Measurements from ENCODE around the gene RASGRF2.

DNA sequence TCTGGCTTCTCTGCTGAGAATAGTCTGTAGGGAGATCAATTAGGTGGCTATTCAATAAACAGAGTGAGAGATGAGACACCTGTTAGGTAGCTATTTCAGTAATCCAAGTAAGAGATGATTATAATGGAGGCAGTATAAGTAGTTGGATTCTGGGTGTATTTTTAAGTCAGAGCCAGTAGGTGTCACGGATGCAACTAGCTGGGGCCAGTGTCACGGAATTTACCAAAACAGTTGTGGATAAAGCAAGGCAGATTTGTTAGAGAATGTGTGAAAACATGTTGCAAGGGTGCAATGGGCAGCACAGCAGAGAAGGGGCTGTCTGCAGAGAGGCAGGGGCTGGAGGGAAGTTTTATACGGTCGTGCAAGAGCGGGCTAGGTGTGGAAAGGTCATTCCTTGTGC lies 114.9 kb downstream of the RASGRF2 start:
- TF ChIP-seq, protein P1, sequence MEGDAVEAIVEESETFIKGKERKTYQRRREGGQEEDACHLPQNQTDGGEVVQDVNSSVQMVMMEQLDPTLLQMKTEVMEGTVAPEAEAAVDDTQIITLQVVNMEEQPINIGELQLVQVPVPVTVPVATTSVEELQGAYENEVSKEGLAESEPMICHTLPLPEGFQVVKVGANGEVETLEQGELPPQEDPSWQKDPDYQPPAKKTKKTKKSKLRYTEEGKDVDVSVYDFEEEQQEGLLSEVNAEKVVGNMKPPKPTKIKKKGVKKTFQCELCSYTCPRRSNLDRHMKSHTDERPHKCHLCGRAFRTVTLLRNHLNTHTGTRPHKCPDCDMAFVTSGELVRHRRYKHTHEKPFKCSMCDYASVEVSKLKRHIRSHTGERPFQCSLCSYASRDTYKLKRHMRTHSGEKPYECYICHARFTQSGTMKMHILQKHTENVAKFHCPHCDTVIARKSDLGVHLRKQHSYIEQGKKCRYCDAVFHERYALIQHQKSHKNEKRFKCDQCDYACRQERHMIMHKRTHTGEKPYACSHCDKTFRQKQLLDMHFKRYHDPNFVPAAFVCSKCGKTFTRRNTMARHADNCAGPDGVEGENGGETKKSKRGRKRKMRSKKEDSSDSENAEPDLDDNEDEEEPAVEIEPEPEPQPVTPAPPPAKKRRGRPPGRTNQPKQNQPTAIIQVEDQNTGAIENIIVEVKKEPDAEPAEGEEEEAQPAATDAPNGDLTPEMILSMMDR (IDR thresholded peaks at IDR 0.05; ENCODE audit: low read depth, low read length) = no peak
- TF ChIP-seq MYC (IDR thresholded peaks at IDR 0.05; ENCODE audit: low read depth, low read length) = no peak
- TF ChIP-seq, protein P2, sequence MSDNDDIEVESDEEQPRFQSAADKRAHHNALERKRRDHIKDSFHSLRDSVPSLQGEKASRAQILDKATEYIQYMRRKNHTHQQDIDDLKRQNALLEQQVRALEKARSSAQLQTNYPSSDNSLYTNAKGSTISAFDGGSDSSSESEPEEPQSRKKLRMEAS (IDR thresholded peaks at IDR 0.05; ENCODE audit: low read depth, low read length) = no peak
